ENCODE results near the gene GPC1.

- TF ChIP-seq, protein P1, sequence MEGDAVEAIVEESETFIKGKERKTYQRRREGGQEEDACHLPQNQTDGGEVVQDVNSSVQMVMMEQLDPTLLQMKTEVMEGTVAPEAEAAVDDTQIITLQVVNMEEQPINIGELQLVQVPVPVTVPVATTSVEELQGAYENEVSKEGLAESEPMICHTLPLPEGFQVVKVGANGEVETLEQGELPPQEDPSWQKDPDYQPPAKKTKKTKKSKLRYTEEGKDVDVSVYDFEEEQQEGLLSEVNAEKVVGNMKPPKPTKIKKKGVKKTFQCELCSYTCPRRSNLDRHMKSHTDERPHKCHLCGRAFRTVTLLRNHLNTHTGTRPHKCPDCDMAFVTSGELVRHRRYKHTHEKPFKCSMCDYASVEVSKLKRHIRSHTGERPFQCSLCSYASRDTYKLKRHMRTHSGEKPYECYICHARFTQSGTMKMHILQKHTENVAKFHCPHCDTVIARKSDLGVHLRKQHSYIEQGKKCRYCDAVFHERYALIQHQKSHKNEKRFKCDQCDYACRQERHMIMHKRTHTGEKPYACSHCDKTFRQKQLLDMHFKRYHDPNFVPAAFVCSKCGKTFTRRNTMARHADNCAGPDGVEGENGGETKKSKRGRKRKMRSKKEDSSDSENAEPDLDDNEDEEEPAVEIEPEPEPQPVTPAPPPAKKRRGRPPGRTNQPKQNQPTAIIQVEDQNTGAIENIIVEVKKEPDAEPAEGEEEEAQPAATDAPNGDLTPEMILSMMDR (conservative IDR thresholded peaks at IDR 0.05) = no peak
- no peak for TF ChIP-seq ZFX (IDR thresholded peaks at IDR 0.05)
Measured at GRCh38 chr2:240467659-240468302, 32.3 kb downstream of the GPC1 start.

Measured in C4-2B (cell line).